Kidney (tissue), 14 donors: ENCODE data around the gene EHD4. TPM values are rescaled to one million over a fixed set of nuclear protein-coding genes. Genes with fewer than 3 reads are reported as not detected.

Experiments used
- DNase-seq, 5 donors: peaks; one replicate each; pipeline ENCODE4 v3.0.0-alpha.2; 2013 to 2020
- FAIRE-seq: peaks from 2 replicates; lab custom pipeline; 2012; peaks lifted over from hg19 to GRCh38; lab: Jason Lieb, UNC
- H3K27ac ChIP-seq, 2 donors: one replicate each; pipeline ENCODE4 v1.7.0; 2013; ENCODE audit warnings: low read depth in 2 of 2, low read length in 2 of 2, inconsistent platforms in 1 of 2
- H3K27me3 ChIP-seq: one replicate; pipeline ENCODE4 v1.7.1; 2013; ENCODE audit warnings: low read length, inconsistent platforms; ENCODE audit not compliant: control insufficient read depth, insufficient read depth
- H3K36me3 ChIP-seq, 3 donors: one replicate each; pipeline versions ENCODE4 v1.7.0 to v1.7.1; 2013; ENCODE audit warnings: low read length in 3 of 3, control low read depth in 1 of 3, inconsistent platforms in 1 of 3; ENCODE audit not compliant: insufficient read depth in 3 of 3, control insufficient read depth in 2 of 3
- H3K4me1 ChIP-seq, 3 donors: one replicate each; pipeline versions ENCODE4 v1.7.0 to v1.7.1; 2013; ENCODE audit warnings: low read length in 3 of 3, inconsistent platforms in 1 of 3, low read depth in 1 of 3; ENCODE audit not compliant: control insufficient read depth in 2 of 3, insufficient read depth in 2 of 3
- H3K4me3 ChIP-seq, 3 donors: one replicate each; pipeline versions ENCODE4 v1.7.0 to v1.8.1; 2013; ENCODE audit warnings: low read length in 3 of 3, control low read depth in 1 of 3, inconsistent platforms in 1 of 3
- H3K9ac ChIP-seq, 3 donors: one replicate each; pipeline versions ENCODE4 v1.7.0 to v1.7.1; 2013; ENCODE audit warnings: low read length in 3 of 3, control low read depth in 1 of 3, inconsistent platforms in 1 of 3
- H3K9me3 ChIP-seq, 3 donors: one replicate each; pipeline versions ENCODE4 v1.7.0 to v1.7.1; 2013; ENCODE audit warnings: low read length in 3 of 3, control low read depth in 1 of 3, inconsistent platforms in 1 of 3; ENCODE audit not compliant: control insufficient read depth in 2 of 3, insufficient read depth in 1 of 3
- intact Hi-C: fragments of 100-400 bp; cut with DNase I; formaldehyde crosslinking; loops from one replicate; pipeline ENCODE4 v1.11.1; 2022
- polyA plus RNA-seq: library from polyadenylated mRNA; stranded (reverse); fragments of 350-450 nt; fragmentation: Illumina TruSeq; extraction: RNeasy Lipid Tissue Mini Kit (QIAGEN cat#74804); gene quantifications from one replicate; pipeline ENCODE4 v1.2.3, GENCODE V29; 2014; ENCODE audit warnings: low read depth, low replicate concordance; ENCODE audit not compliant: insufficient read depth
- total RNA-seq: library from RNA; stranded (reverse); fragmentation: NEBNext Ultra II Directional; extraction: Animal tissue kit (Norgen Biotek cat#: 25700); gene quantifications from one replicate; pipeline ENCODE4 v1.2.1, GENCODE V29; 2021
- TF ChIP-seq, protein P1 (sequence below): IDR thresholded peaks from 3 replicates; pipeline ENCODE4 v1.5.1; 2012; ENCODE audit warnings: mild to moderate bottlenecking, moderate library complexity, borderline replicate concordance; ENCODE audit not compliant: insufficient read depth; ENCODE audit errors: extremely low read depth
- donor health status: control.
- donor health status: control.
- donor health status: control.
- donor health status: control.
- donor health status: control.
- donor health status: DM: yes; HTN: yes; CAD: no.
- donor health status: Normal renal cell carcinoma (clear cell type).

Gene EHD4
- total and polyA plus RNA-seq, 2 donors from 2014 or later: 15.7 to 38.5 TPM

DNA sequence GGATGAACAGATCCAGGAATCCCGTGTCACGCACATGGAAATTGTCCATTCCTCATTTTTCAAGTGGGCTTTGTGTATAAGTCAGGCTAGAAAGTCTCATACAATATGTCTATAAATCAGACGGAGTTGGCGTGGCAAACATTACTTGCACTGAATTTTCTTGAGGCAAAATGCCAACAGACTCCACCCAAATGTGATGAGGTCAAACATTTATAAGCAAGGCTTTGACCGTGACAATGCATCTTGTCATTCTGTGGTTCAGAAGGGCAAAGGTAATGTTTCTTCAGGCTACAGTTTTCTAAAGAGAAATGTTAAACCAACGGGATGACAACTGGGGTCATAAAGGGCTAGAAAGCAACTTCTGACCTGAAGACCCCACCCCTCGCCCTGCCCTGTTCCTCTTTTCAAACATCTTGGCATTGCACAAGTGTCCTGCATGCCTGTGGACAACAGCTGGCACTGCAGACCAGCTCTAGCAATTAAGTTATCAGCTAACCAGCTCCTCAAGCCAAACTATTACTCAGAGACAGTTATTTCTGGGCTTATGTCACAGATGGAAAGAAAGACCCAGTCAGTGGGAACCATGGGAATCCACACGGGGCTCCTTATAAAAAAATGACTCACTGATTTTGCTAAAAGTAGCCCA, 42.0 kb downstream of the EHD4 start:
- TF ChIP-seq, protein P1, sequence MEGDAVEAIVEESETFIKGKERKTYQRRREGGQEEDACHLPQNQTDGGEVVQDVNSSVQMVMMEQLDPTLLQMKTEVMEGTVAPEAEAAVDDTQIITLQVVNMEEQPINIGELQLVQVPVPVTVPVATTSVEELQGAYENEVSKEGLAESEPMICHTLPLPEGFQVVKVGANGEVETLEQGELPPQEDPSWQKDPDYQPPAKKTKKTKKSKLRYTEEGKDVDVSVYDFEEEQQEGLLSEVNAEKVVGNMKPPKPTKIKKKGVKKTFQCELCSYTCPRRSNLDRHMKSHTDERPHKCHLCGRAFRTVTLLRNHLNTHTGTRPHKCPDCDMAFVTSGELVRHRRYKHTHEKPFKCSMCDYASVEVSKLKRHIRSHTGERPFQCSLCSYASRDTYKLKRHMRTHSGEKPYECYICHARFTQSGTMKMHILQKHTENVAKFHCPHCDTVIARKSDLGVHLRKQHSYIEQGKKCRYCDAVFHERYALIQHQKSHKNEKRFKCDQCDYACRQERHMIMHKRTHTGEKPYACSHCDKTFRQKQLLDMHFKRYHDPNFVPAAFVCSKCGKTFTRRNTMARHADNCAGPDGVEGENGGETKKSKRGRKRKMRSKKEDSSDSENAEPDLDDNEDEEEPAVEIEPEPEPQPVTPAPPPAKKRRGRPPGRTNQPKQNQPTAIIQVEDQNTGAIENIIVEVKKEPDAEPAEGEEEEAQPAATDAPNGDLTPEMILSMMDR: peak; percentile 27
- intact Hi-C loops: no loop called here
- DNase-seq (peak in 1 of 5 donors; percentile 73), FAIRE-seq (no peak)
- H3K4me3 ChIP-seq: no peak overlapping the region
- no peaks in the 10 kb centered on the region for H3K9me3 ChIP-seq
- no peaks in the 10 kb centered on the region for H3K36me3 ChIP-seq
- peak overlapping the region in 2 of 3 donors; percentile 7 to 27 for H3K9ac ChIP-seq
- no peaks in the 10 kb centered on the region for H3K27me3 ChIP-seq
- H3K4me1 ChIP-seq: peaks cover 0 to 27% (median 25%) of the 10 kb centered on the region in 3 donors
- peak overlapping the region; percentile 27 to 28 for H3K27ac ChIP-seq

DNA sequence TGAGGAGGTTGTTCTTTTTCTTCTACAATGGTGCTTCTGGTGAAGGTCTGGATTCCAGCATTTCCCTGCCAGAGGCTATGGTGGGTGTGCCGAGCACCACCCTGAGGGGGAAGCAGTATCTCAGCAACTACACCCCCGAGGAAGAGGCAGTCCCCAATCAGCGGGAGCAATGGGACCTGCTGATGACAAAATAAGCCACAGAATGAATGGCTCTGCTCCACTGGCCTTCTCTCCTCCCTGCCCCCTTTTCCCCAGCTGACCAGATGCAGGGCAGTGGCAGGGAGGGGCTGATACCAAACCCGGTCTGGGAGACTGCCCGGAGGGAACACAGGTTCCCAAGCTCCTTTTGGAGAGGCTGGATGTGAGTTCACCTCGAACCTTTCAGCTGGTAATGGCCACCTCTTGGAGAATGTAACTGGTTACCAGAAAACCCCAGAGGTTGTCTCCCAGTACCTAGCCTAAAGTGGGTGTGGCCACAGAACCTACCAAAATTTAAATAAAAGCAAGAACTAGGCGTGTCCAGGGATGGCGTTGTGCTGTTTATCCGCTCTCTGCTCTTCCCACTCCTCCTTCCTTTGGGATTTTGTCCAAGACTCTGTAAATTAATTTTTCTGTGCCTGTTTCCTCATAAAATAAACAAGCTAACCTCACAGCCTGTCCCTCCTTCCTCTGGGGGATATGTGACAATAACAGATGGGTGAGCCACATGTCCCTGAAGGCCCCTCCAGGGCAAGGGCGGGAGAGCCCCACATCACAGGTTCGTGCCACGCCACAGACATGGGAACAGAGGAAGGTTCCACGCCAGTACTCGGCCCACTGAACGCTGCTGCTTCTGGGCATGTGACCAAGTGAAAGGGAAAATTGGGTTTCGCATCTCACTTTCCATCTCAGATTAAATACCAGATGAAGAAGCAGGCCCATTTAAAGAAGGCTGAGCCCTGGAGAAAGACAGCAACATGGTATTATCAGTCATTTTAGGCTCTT, 43.4 kb downstream of the EHD4 start:
- H3K4me3 ChIP-seq: no peak overlapping the region
- peaks cover 0 to 28% (median 26%) of the 10 kb centered on the region in 3 donors for H3K4me1 ChIP-seq
- intact Hi-C loops: no loop called here
- H3K36me3 ChIP-seq: no peaks in the 10 kb centered on the region
- peak overlapping the region; percentile 66 to 71 for H3K27ac ChIP-seq
- DNase-seq: peak in 1 of 5 donors; percentile 83
- no peaks in the 10 kb centered on the region for H3K27me3 ChIP-seq
- no peak overlapping the region for H3K9ac ChIP-seq
- TF ChIP-seq, protein P1: no peak
- FAIRE-seq: no peak
- H3K9me3 ChIP-seq: no peaks in the 10 kb centered on the region

DNA sequence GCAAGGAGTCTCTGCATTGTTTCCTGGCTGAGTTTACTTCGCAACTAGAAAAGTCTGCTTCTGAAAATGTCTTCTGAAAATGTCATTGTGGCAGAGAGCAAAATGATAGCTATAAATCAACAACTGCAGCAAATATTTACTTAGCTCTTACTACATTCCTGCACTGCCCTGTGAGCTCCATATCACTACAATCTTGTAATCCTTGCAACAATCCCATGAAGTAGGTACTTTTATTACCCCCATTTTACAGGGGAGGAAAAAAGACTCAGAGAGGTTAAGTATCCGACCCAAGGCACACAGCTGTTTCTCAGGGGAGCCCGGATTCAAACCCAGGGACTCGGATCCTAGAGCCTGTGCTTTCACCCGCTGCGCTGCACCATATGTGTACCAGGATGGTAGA, 44.3 kb downstream of the EHD4 start:
- Histone ChIP-seq H3K27ac (no peak overlapping the region), H3K4me1 (peaks cover 0 to 28% (median 26%) of the 10 kb centered on the region in 3 donors), H3K36me3 (no peaks in the 10 kb centered on the region), H3K9ac (no peak overlapping the region), H3K27me3 (no peaks in the 10 kb centered on the region), H3K9me3 (no peaks in the 10 kb centered on the region), H3K4me3 (no peak overlapping the region)
- TF ChIP-seq, protein P1: no peak
- intact Hi-C loops: no loop called here
- no peak for DNase-seq
- no peak for FAIRE-seq
